ENCODE results near the gene AKR1C2.
"Not testable (repeated sequence)": the region's sequence is repeated elsewhere in the genome, so short reads cannot be mapped to it uniquely, and the experiment has no call there.

AKR1C2 gene

DNA sequence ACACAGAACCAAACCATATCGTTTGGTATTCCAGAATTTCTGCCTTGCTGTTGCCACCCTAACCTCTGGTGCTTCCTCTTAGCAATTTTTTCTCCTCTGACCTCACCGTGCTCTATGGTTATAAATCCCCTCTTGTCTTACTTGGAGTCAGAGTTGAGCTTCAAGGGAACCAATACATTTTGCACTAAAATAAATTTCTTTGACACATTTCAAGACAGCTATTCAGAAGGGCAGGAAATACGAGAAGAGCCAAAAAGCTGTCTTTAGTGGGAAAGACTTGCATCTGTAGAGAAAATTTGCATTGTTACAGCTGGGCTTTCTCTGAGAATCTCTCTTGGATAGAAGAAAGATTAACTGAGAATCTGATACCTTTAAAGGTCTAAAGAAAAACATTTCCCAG lies 14.5 kb upstream of the AKR1C2 start:
- DNase-seq (ENCODE audit: low read depth), result no peak
- TF ChIP-seq, protein P1, sequence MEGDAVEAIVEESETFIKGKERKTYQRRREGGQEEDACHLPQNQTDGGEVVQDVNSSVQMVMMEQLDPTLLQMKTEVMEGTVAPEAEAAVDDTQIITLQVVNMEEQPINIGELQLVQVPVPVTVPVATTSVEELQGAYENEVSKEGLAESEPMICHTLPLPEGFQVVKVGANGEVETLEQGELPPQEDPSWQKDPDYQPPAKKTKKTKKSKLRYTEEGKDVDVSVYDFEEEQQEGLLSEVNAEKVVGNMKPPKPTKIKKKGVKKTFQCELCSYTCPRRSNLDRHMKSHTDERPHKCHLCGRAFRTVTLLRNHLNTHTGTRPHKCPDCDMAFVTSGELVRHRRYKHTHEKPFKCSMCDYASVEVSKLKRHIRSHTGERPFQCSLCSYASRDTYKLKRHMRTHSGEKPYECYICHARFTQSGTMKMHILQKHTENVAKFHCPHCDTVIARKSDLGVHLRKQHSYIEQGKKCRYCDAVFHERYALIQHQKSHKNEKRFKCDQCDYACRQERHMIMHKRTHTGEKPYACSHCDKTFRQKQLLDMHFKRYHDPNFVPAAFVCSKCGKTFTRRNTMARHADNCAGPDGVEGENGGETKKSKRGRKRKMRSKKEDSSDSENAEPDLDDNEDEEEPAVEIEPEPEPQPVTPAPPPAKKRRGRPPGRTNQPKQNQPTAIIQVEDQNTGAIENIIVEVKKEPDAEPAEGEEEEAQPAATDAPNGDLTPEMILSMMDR (IDR thresholded peaks at IDR 0.05; ENCODE audit: insufficient read depth, low read depth, low read length, missing control alignments), result no peak
- no peak overlapping the region for H3K4me3 ChIP-seq (ENCODE audit: low read depth, low read length)

DNA sequence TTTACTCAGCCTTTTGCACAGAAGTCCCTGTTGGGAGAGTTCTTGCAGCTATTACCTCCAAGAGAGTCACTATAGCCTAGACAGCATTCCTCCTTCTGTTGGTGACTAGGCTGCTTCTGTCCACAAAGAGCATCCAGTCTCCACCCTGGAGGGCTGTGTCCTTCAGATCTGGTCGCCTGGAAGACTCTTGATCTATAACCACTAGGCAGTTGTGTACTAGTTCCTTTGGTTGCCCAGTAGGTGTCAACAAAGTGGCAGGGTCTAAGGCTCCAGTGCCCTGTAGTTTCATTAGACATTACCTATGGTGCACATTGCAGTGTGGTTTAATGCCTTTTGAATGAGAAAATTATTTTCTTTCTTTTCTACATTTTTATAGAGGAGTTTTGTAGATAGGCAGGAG lies 11.3 kb upstream of the AKR1C2 start:
- H3K4me3 ChIP-seq (ENCODE audit: low read depth, low read length), result no peak overlapping the region
- DNase-seq (ENCODE audit: low read depth), result peak; percentile 5
- TF ChIP-seq, protein P1 (IDR thresholded peaks at IDR 0.05; ENCODE audit: insufficient read depth, low read depth, low read length, missing control alignments), result no peak

DNA sequence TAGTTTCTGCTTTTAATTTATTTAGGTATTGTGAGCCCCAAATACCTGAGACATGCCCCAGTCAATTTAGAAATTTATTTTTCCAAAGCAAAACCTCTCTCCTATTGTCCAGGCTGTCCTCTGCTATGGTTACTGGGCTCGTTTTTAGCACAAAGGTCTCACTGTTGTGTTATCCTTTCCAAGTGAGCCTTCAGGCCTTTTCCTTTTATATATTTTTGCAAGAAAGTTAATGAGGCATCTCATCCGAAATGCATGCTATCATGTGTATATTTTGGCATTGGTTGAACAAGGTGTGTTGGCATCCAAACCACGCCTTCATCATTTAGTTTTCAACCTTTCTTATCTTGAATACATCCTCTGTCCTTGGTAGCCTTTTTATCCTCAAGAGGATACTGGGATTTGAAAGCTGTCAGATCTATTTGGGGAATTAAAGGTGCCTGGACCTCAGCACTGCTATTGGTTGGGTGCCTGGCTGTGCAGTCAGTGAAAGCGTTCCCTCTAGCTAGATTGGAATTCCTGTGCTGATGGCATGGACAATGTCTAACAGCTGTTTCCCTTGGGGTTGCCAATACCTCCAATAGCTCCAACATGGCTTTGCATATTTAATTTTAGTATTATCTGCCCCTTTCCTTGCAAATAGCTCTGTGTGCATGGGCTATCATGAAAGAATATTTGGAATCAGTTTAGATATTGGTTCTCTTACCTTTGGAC lies 10.7 kb upstream of the AKR1C2 start:
- H3K4me3 ChIP-seq (ENCODE audit: low read depth, low read length); DNase-seq (ENCODE audit: low read depth): not testable (repeated sequence)

DNA sequence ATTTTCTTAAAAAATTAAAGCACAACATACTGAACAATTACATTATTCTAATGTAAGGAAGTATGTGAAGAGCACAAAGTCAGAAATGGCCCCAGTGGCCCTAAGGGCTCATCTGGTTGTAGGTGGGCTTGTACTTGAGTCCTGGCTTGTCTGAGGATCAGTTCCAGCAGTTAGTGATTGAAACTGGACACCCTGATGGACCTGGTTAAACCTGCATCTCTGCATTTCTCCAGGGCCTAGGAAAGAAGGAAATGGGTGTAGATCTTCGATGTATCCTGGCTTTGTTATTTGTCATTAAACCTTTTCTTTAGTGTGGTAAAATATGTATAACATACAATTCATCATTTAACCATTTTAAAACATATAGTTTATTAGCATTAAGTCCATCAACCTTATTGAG lies 9.7 kb upstream of the AKR1C2 start:
- H3K4me3 ChIP-seq (ENCODE audit: low read depth, low read length), result no peak overlapping the region
- DNase-seq (ENCODE audit: low read depth), result no peak
- TF ChIP-seq, protein P1 (IDR thresholded peaks at IDR 0.05; ENCODE audit: insufficient read depth, low read depth, low read length, missing control alignments), result no peak

DNA sequence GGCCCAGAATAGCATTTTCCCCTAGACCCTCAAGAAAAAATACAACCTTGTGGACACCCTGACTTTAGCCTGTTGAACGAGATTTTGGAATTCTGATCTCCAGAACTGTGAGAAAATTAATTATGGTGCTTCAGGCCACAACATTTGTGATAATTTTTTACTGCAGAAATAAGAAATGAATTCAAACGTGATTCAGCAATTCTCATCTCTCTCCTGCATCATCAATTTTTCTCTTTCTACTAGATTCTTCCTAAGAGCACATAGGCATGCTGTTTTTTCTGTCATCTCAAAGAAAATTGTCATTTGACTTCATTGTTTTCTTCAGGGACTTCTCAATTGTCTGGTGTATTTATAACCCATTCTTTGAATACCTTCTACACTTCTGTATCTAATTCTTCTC lies 8.9 kb upstream of the AKR1C2 start:
- TF ChIP-seq, protein P1 (IDR thresholded peaks at IDR 0.05; ENCODE audit: insufficient read depth, low read depth, low read length, missing control alignments), result no peak
- no peak overlapping the region for H3K4me3 ChIP-seq (ENCODE audit: low read depth, low read length)
- DNase-seq (ENCODE audit: low read depth), result no peak

DNA sequence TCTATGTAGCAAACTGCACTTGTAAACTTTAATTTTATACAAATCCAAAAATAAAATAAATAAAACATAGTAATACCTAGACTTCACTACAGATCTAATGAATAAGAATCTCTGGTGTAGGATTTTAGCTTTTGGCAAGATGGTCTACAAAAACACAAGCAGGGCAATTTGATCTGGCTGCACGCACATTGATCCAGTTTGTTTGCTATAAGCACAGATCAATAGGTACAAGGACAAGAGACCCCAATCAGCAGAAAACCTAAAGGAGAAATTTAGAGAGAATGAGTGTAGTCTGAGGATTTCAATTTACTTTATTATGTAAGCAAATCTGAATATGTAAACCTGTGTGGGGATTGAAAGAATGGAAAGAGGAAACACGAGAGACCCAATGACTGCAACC lies 7.7 kb upstream of the AKR1C2 start:
- not testable (repeated sequence) for H3K4me3 ChIP-seq (ENCODE audit: low read depth, low read length); DNase-seq (ENCODE audit: low read depth)

DNA sequence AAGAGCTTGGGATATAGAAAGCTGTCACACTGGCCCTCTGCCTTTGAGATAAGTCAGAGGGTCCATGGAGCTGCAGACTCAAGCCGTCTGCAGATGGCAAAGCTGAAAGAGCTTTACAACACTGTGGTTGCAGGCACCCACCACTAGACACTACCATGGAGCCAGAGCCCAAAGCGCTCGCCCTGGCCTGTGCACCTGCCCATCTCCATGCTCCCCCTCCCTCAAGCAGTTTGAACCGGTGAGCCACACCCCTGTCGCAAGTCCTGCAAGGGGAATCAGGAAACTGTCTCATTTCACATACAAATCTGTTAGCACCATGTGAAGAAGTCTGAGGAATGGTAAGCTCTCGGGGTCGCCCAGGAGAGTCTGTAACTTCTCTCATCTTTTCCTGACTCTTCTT lies 6.4 kb upstream of the AKR1C2 start:
- not testable (repeated sequence) for DNase-seq (ENCODE audit: low read depth); H3K4me3 ChIP-seq (ENCODE audit: low read depth, low read length)

DNA sequence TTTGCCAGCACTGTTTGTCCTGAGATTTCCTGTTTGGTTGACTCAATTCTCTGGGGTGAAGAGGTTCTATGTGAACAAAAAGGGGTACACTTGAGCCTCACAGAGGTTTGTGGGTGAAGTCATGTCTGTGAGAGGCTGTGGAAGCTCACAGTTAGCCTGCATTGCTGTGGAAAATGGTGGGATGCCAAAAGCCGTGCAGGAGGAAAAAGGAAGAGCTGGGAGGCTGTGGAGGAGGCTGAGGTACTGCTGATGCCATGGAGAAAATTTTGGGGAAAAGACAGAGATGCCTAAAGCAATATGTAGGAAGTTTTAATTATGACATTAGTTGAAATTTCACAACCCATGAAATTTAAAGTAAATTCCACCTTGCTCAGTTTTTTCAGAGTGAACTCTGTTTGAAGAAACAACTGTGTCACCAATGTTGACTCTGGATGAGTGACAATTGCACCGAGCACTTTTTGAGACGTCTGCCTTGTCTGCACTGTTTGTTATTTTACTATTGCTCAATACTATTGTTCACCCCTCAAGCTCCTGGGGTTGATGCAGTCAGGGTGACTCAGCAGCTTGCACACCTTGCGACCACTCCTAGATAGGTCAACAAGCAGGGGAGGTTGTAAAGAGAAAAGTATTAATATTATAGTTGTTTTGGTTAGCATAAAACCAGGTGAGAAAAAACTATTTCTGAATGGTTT lies 5.3 kb upstream of the AKR1C2 start:
- not testable (repeated sequence) for DNase-seq (ENCODE audit: low read depth); H3K4me3 ChIP-seq (ENCODE audit: low read depth, low read length)

DNA sequence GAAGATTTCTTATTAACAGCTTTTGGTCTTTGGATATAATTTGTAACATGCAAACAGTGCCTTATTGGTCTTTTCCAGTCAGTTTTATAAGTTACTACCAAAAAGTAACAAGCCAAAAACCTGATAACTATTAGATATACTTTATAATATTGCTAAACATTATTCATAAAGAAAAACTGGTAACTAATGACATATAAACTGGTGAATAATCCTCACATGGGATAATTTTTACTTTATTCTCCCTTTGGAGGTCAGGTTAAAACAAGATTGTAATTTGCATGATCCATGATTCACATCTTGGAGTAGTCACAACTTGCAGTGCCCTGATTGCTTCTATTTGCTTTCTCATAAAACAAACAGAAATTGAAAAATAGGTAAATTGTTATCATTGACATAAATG lies 844 bp upstream of the AKR1C2 start:
- not testable (repeated sequence) for H3K4me3 ChIP-seq (ENCODE audit: low read depth, low read length); DNase-seq (ENCODE audit: low read depth)

DNA sequence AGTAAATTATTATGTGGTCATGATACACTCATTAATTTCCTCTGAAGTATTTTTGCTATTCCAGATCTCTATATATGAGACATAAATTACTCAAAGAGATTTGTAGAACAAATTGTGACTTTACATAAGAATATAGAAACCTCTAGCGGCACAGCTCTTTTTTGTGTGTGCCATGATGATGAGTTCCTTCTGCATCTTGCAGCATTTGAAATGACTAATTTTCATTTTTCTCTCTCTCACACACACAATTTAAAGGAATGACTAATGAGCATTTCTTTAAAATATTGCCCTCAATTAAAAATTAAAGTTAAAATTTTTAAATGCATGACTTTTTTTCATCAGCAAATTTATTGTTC lies 351 bp upstream of the AKR1C2 start:
- DNase-seq (ENCODE audit: low read depth), result not testable (repeated sequence)

More for the DNA sequence above, 351 bp upstream of the AKR1C2 start:
- H3K4me3 ChIP-seq (ENCODE audit: low read depth, low read length), result not testable (repeated sequence)
